HepG2 (cell line): Measurements from ENCODE around the gene MEG3.

Experiments used
- CTCF ChIP-seq: sonication (generic); formaldehyde crosslinking; IDR thresholded peaks from 2 replicates; pipeline ENCODE4 v1.5.0; 2020; ENCODE audit warnings: mild to moderate bottlenecking, missing genetic modification reagents, moderate library complexity
- MXI1 ChIP-seq: IDR thresholded peaks from 3 replicates; pipeline ENCODE4 v1.6.1; 2012; ENCODE audit warnings: low read depth, low read length, inconsistent platforms, borderline replicate concordance
- MYNN ChIP-seq: sonication (generic); formaldehyde crosslinking; IDR thresholded peaks from 2 replicates; pipeline ENCODE4 v1.4.0; 2020; ENCODE audit warnings: mild to moderate bottlenecking, low read depth, missing genetic modification reagents
- NPAS2 ChIP-seq: sonication (generic); formaldehyde crosslinking; IDR thresholded peaks from 2 replicates; pipeline ENCODE4 v1.8.0; 2022; ENCODE audit warnings: mild to moderate bottlenecking, missing genetic modification reagents, borderline replicate concordance
- POLR2AphosphoS5 ChIP-seq: IDR thresholded peaks from 2 replicates; pipeline ENCODE4 v1.6.1; 2012; ENCODE audit warnings: low read depth, low read length
- SALL2 ChIP-seq: sonication (generic); formaldehyde crosslinking; IDR thresholded peaks from 2 replicates; pipeline ENCODE4 v1.8.1; 2023; ENCODE audit warnings: mild to moderate bottlenecking, missing genetic modification reagents, inconsistent platforms
- TGIF2 ChIP-seq: IDR thresholded peaks from 2 replicates; pipeline ENCODE4 v1.6.1; 2016; ENCODE audit warnings: control low read depth, missing compliant biosample characterization
- ZNF10 ChIP-seq: sonication (generic); formaldehyde crosslinking; IDR thresholded peaks from 2 replicates; pipeline ENCODE4 v1.4.0; 2020; ENCODE audit warnings: mild to moderate bottlenecking, low read depth, missing genetic modification reagents, borderline replicate concordance
- ZNF136 ChIP-seq: sonication (generic); formaldehyde crosslinking; IDR thresholded peaks from 2 replicates; pipeline ENCODE4 v1.8.1; 2022; ENCODE audit warnings: low read depth, mild to moderate bottlenecking, moderate library complexity, missing genetic modification reagents
- ZNF687 ChIP-seq: sonication (generic); formaldehyde crosslinking; IDR thresholded peaks from 2 replicates; pipeline ENCODE4 v1.5.1; 2020; ENCODE audit warnings: mild to moderate bottlenecking, missing genetic modification reagents, moderate library complexity
- TF ChIP-seq, protein P1 (sequence below): sonication (generic); formaldehyde crosslinking; IDR thresholded peaks from 2 replicates; pipeline ENCODE4 v1.4.0; 2020; ENCODE audit warnings: low read depth, mild to moderate bottlenecking, missing genetic modification reagents
- TF ChIP-seq, protein P2 (sequence below): sonication (generic); formaldehyde crosslinking; IDR thresholded peaks from 2 replicates; pipeline ENCODE4 v1.4.0; 2020; ENCODE audit warnings: missing genetic modification reagents, borderline replicate concordance

DNA sequence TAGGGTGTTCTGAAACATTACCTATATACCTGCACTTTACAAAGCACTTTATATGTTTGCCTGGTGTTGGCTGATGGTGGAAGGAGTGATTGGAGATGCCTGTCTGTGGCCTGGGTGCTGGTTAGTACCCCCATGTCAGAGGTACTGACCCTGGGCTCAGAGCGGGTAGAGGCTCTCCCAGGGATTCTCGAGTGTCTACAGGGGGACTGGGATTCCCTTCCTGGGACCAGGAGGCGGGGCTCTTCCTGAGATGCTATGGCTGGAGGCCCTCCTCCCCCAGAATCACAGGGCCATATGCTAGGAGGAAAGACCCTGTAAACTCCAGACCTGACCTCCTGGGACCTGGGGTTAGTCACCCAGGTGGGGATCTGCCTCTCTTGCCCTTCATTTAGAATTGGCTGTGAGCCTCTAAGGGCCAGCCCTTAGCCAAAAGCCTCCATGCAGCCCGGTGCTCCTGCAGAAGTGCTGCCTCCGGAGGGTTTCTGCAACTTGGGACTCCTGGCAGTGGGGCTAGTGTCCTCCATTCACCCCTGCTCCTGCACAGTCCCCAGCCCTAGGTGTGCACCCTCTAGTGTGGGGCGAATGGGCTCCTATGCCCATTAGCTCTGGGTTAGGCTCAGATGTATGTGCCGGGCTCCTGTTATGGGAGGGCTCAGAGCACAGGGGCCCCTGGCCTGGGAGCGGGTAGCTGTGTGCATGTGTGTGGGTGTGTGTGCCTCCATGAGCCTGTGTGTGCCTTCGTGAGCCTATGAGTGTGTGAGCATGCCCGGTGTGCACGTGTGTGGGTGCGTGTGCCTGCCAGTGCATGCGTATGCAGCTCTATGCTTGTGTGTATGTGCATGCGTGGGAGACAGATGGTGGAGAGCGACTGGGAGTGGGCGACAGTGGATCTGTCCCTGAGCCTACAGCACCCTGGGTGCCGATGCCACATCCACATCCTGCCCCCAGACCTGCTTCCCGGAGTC is 41.0 kb downstream of the MEG3 start:
- TF ChIP-seq ZNF136 (no peak), CTCF (CRISPR knock-in tag) (no peak), SALL2 (CRISPR knock-in tag) (no peak), MXI1 (no peak), TGIF2 (no peak), ZNF687 (CRISPR knock-in tag) (no peak), NPAS2 (CRISPR knock-in tag) (no peak), POLR2AphosphoS5 (no peak), MYNN (CRISPR knock-in tag) (no peak), ZNF10 (CRISPR knock-in tag) (no peak)
- TF ChIP-seq, protein P1, sequence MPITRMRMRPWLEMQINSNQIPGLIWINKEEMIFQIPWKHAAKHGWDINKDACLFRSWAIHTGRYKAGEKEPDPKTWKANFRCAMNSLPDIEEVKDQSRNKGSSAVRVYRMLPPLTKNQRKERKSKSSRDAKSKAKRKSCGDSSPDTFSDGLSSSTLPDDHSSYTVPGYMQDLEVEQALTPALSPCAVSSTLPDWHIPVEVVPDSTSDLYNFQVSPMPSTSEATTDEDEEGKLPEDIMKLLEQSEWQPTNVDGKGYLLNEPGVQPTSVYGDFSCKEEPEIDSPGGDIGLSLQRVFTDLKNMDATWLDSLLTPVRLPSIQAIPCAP, result no peak
- TF ChIP-seq, protein P2, sequence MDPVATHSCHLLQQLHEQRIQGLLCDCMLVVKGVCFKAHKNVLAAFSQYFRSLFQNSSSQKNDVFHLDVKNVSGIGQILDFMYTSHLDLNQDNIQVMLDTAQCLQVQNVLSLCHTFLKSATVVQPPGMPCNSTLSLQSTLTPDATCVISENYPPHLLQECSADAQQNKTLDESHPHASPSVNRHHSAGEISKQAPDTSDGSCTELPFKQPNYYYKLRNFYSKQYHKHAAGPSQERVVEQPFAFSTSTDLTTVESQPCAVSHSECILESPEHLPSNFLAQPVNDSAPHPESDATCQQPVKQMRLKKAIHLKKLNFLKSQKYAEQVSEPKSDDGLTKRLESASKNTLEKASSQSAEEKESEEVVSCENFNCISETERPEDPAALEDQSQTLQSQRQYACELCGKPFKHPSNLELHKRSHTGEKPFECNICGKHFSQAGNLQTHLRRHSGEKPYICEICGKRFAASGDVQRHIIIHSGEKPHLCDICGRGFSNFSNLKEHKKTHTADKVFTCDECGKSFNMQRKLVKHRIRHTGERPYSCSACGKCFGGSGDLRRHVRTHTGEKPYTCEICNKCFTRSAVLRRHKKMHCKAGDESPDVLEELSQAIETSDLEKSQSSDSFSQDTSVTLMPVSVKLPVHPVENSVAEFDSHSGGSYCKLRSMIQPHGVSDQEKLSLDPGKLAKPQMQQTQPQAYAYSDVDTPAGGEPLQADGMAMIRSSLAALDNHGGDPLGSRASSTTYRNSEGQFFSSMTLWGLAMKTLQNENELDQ, result no peak
